DMS114 treated with DMSO at 0.1 percent for 48 hours (cell line): ENCODE measurements around the gene PPP1R37.

Experiments used
- DNase-seq: peaks from one replicate; lab custom pipeline; 2025; ENCODE audit not compliant: unreplicated experiment; lab: John Stamatoyannopoulos, UW

Gene PPP1R37

GRCh38 chr19:45166723-45167252, 73.8 kb downstream of the PPP1R37 start:
- DNase-seq: no peak

GRCh38 chr19:45168767-45169351, 75.9 kb downstream of the PPP1R37 start:
- DNase-seq: no peak

GRCh38 chr19:45169602-45170001, 76.6 kb downstream of the PPP1R37 start:
- DNase-seq: no peak

- DNase-seq: no peak
Observed at GRCh38 chr19:45170146-45171106, 77.4 kb downstream of the PPP1R37 start.

- DNase-seq: no peak
Observed at GRCh38 chr19:45171211-45171623, 78.2 kb downstream of the PPP1R37 start.

- no peak for DNase-seq
Observed at GRCh38 chr19:45172173-45172572, 79.2 kb downstream of the PPP1R37 start.

- no peak for DNase-seq
Observed at GRCh38 chr19:45172611-45173208, 79.7 kb downstream of the PPP1R37 start.

- no peak for DNase-seq
Observed at GRCh38 chr19:45173816-45174215, 80.8 kb downstream of the PPP1R37 start.

GRCh38 chr19:45175515-45176345, 82.8 kb downstream of the PPP1R37 start:
- no peak for DNase-seq

- DNase-seq: no peak
Observed at GRCh38 chr19:45177817-45178261, 84.9 kb downstream of the PPP1R37 start, which contains the start of gene TRAPPC6A. TRAPPC6A (minus strand) TSS chr19:45178237; CDS start chr19:45178218, 19 bp downstream.

- DNase-seq: peak; percentile 99
Observed at GRCh38 chr19:45178262-45179071, 85.5 kb downstream of the PPP1R37 start, which contains the start of gene BLOC1S3. BLOC1S3 (plus strand) TSS chr19:45178784; CDS start chr19:45179297, 513 bp downstream.

- no peak for DNase-seq
Observed at GRCh38 chr19:45179072-45179891, 86.3 kb downstream of the PPP1R37 start.

- DNase-seq: no peak
Observed at GRCh38 chr19:45179892-45180370, 87.0 kb downstream of the PPP1R37 start.

- no peak for DNase-seq
Observed at GRCh38 chr19:45180936-45181335, 88.0 kb downstream of the PPP1R37 start.

- no peak for DNase-seq
Observed at GRCh38 chr19:45182758-45183157, 89.8 kb downstream of the PPP1R37 start.

- no peak for DNase-seq
Observed at GRCh38 chr19:45184115-45184514, 91.1 kb downstream of the PPP1R37 start.

GRCh38 chr19:45186509-45187334, 93.7 kb downstream of the PPP1R37 start:
- no peak for DNase-seq
